K562 (cell line): ENCODE measurements around the gene LY6G6C. TPM values are rescaled to one million over a fixed set of nuclear protein-coding genes. Genes with fewer than 3 reads are reported as not detected.

Experiments
- BRF1 ChIP-seq: IDR thresholded peaks from 3 replicates; pipeline ENCODE4 v1.6.1; 2011; ENCODE audit warnings: borderline replicate concordance, mild to moderate bottlenecking; ENCODE audit not compliant: insufficient read length; ENCODE audit errors: extremely low read depth
- BRF2 ChIP-seq: IDR thresholded peaks from 3 replicates; pipeline ENCODE4 v1.6.1; 2011; ENCODE audit warnings: borderline replicate concordance, mild to moderate bottlenecking; ENCODE audit not compliant: insufficient read length, insufficient read depth
- DLX4 ChIP-seq: fragments of 250-450 bp; sonication (Bioruptor Pico); IDR thresholded peaks from 2 replicates; pipeline ENCODE4 v1.6.1; 2021; ENCODE audit warnings: mild to moderate bottlenecking
- HDGF ChIP-seq: fragments of 450-650 bp; IDR thresholded peaks from 2 replicates; pipeline ENCODE4 v1.6.1; 2016
- HMBOX1 ChIP-seq: sonication (generic); IDR thresholded peaks from 2 replicates; pipeline ENCODE4 v1.6.1; 2016
- MTF1 ChIP-seq: fragments of 250-450 bp; sonication (Bioruptor Pico); IDR thresholded peaks from 2 replicates; pipeline ENCODE4 v1.9.0; 2021; ENCODE audit warnings: moderate library complexity, mild to moderate bottlenecking, inconsistent platforms, borderline replicate concordance
- PKNOX1 ChIP-seq: fragments of 450-650 bp; IDR thresholded peaks from 2 replicates; pipeline ENCODE4 v1.6.1; 2016
- PRDM10 ChIP-seq: fragments of 450-650 bp; IDR thresholded peaks from 2 replicates; pipeline ENCODE4 v1.6.1; 2018; ENCODE audit not compliant: partially characterized antibody
- RAD21 ChIP-seq, 2 experiments: fragments of 250-450 bp in 1 of 2; fragments of 450-650 bp in 1 of 2; sonication (Bioruptor Pico) in 1 of 2; formaldehyde crosslinking in 1 of 2; IDR thresholded peaks in 1 of 2; conservative IDR thresholded peaks in 1 of 2; 2 replicates each; pipeline versions ENCODE4 v1.4.0 to v1.8.0; 2020 to 2022; ENCODE audit warnings: mild to moderate bottlenecking in 2 of 2, moderate library complexity in 1 of 2
- RFX5 ChIP-seq: IDR thresholded peaks from 2 replicates; pipeline ENCODE4 v1.6.1; 2011; ENCODE audit warnings: low read depth, mild to moderate bottlenecking, improper control_type of control experiment, low read length
- TSC22D4 ChIP-seq: fragments of 450-650 bp; IDR thresholded peaks from 2 replicates; pipeline ENCODE4 v1.6.1; 2016; ENCODE audit warnings: missing genetic modification characterization, missing biosample characterization, control low read depth
- ZNF41 ChIP-seq: fragments of 250-450 bp; sonication (Bioruptor Pico); conservative IDR thresholded peaks from 2 replicates; pipeline ENCODE4 v1.4.0; 2020; ENCODE audit warnings: mild to moderate bottlenecking
- ZNF609 ChIP-seq: sonication (generic); formaldehyde crosslinking; IDR thresholded peaks from 2 replicates; pipeline ENCODE4 v1.8.1; 2023; ENCODE audit warnings: missing genetic modification reagents, mild to moderate bottlenecking, borderline replicate concordance
- polyA plus RNA-seq, 8 experiments: library from polyadenylated mRNA; depleted of rRNA in 4 of 8; stranded (reverse) in 5 of 8; unstranded in 3 of 8; fragments of >200 nt; fragmentation: Nextera tagmentation in 2 of 8; fragmentation: Illumina TruSeq in 1 of 8; extraction: Ambion mirVana in 2 of 8; extraction: Trizol in 1 of 8; gene quantifications; 2 replicates each; pipeline versions ENCODE4 v1.2.1 to v1.2.3, GENCODE V29; 2011 to 2014; ENCODE audit warnings: inconsistent platforms in 1 of 8, missing spikeins in 1 of 8
- total RNA-seq, 7 experiments: library from RNA; depleted of rRNA in 6 of 7; stranded (reverse); fragments of >200 nt in 6 of 7; fragmentation: Illumina TruSeq in 2 of 7; extraction: Trizol in 2 of 7; gene quantifications; 2 replicates each; pipeline versions ENCODE4 v1.2.1 to v1.2.3, GENCODE V29; 2011 to 2021; ENCODE audit warnings: low replicate concordance in 1 of 7

Gene LY6G6C
- total and polyA plus RNA-seq, 9 of the 15 experiments (the other 6 are each of a cell fraction or from before 2014, with no cell fraction given) = 0.06 to 0.20 TPM; not detected in 7

- no peak for TF ChIP-seq PKNOX1
- TF ChIP-seq ZNF609 (CRISPR knock-in tag) = peak; percentile 89; the same call in 1 of the 2 replicates
- TF ChIP-seq TSC22D4 (tag) = no peak
- TF ChIP-seq HMBOX1 = no peak
- no peak for TF ChIP-seq PRDM10
- no peak for TF ChIP-seq DLX4 (CRISPR knock-in tag)
- TF ChIP-seq RAD21 (CRISPR knock-in tag; conservative IDR thresholded peaks at IDR 0.05 in 1 of 2, IDR thresholded peaks at IDR 0.05 in 1 of 2) = peak in 1 of 2 experiments; percentile 22; a peak in 1 of 4 replicates
- TF ChIP-seq HDGF = no peak
- TF ChIP-seq BRF1 = no peak
- TF ChIP-seq ZNF41 (CRISPR knock-in tag) = no peak; the same call in 1 of the 2 replicates
- no peak for TF ChIP-seq RFX5
- TF ChIP-seq MTF1 (CRISPR knock-in tag) = no peak
- TF ChIP-seq BRF2 = no peak
Measured at GRCh38 chr6:31736021-31736767, 14.6 kb upstream of the LY6G6C start, which contains the start of gene CLIC1 (continued).
